Activated CD4-positive, alpha-beta T cell treated with anti-CD3 and anti-CD28 coated beads, Interleukin-2, amount 50 U/mL, for 24 hours (primary cell): ENCODE results near the gene ANXA4.
"Not testable (repeated sequence)": the region's sequence is repeated elsewhere in the genome, so short reads cannot be mapped to it uniquely, and the experiment has no call there.

Experiments used
- DNase-seq, 2 donors: peaks; one replicate each; pipeline ENCODE4 v3.0.0-alpha.2; 2020; ENCODE audit warnings: low read depth in 1 of 2, low spot score in 1 of 2

Gene ANXA4

GRCh38 chr2:69804416-69804815 is 62.5 kb downstream of the ANXA4 start:
- DNase-seq: no peak

- DNase-seq: no peak
These were observed 64.0 kb downstream of the ANXA4 start for GRCh38 chr2:69805887-69806286.

GRCh38 chr2:69807821-69808540 is 66.0 kb downstream of the ANXA4 start:
- DNase-seq: no peak

- no peak for DNase-seq
These were observed 68.6 kb downstream of the ANXA4 start for GRCh38 chr2:69810550-69810949.

GRCh38 chr2:69811018-69811417 is 69.1 kb downstream of the ANXA4 start:
- DNase-seq: no peak

GRCh38 chr2:69811591-69811990 is 69.7 kb downstream of the ANXA4 start:
- no peak for DNase-seq

- no peak for DNase-seq
These were observed 73.8 kb downstream of the ANXA4 start for GRCh38 chr2:69815717-69816116.

- DNase-seq: peak; percentile 17 to 81
These were observed 75.1 kb downstream of the ANXA4 start for GRCh38 chr2:69816923-69817542.

- no peak for DNase-seq
These were observed 76.0 kb downstream of the ANXA4 start for GRCh38 chr2:69817729-69818501.

- DNase-seq: no peak
These were observed 86.0 kb downstream of the ANXA4 start for GRCh38 chr2:69827796-69828540.

- no peak for DNase-seq
These were observed 87.0 kb downstream of the ANXA4 start for GRCh38 chr2:69828938-69829255.

- DNase-seq: peak; percentile 98
These were observed 87.5 kb downstream of the ANXA4 start, which contains the start of gene GMCL1 for GRCh38 chr2:69829256-69830044. Gene GMCL1 (plus strand): TSS chr2:69829660. CDS start chr2:69829893, 233 bp downstream.

- peak; percentile 9 to 19 for DNase-seq
These were observed 88.3 kb downstream of the ANXA4 start for GRCh38 chr2:69830045-69830905.

- not testable (repeated sequence) for DNase-seq
These were observed 88.9 kb downstream of the ANXA4 start for GRCh38 chr2:69830906-69831241.

GRCh38 chr2:69831354-69831905 is 89.5 kb downstream of the ANXA4 start:
- DNase-seq: no peak

GRCh38 chr2:69833752-69834151 is 91.8 kb downstream of the ANXA4 start:
- DNase-seq: no peak

- DNase-seq: no peak
These were observed 93.7 kb downstream of the ANXA4 start for GRCh38 chr2:69835666-69836065.

GRCh38 chr2:69836316-69836715 is 94.4 kb downstream of the ANXA4 start:
- no peak for DNase-seq

GRCh38 chr2:69837533-69837932 is 95.6 kb downstream of the ANXA4 start:
- no peak for DNase-seq

- no peak for DNase-seq
These were observed 102.1 kb downstream of the ANXA4 start for GRCh38 chr2:69843993-69844392.
